AG09319 (cell line): ENCODE measurements around the gene UQCRQ.
A peak's percentile ranks its signal among the peaks of the same experiment; 100 is the strongest.

Experiments used
- DNase-seq: peaks from one replicate; pipeline ENCODE4 v3.0.0-alpha.2; 2010; ENCODE audit warnings: low read depth; ENCODE audit errors: extremely low read depth
- CTCF ChIP-seq: IDR thresholded peaks from 2 replicates; pipeline ENCODE4 v1.5.1; 2011; ENCODE audit warnings: low read depth, mild to moderate bottlenecking, inconsistent platforms, low read length, moderate library complexity

Gene UQCRQ

GRCh38 chr5:132836852-132837251, 29.6 kb upstream of the UQCRQ start:
- TF ChIP-seq CTCF: no peak
- DNase-seq: no peak

- DNase-seq: no peak
- TF ChIP-seq CTCF: no peak
Measured at GRCh38 chr5:132837868-132838267, 28.6 kb upstream of the UQCRQ start.

GRCh38 chr5:132838516-132839282, 27.7 kb upstream of the UQCRQ start:
- no peak for DNase-seq
- TF ChIP-seq CTCF: no peak

GRCh38 chr5:132839426-132840301, 26.8 kb upstream of the UQCRQ start:
- no peak for DNase-seq
- TF ChIP-seq CTCF: no peak

- no peak for DNase-seq
- TF ChIP-seq CTCF: no peak
Measured at GRCh38 chr5:132840313-132840712, 26.1 kb upstream of the UQCRQ start.

- no peak for TF ChIP-seq CTCF
- no peak for DNase-seq
Measured at GRCh38 chr5:132840896-132841295, 25.5 kb upstream of the UQCRQ start.

GRCh38 chr5:132841305-132841704, 25.1 kb upstream of the UQCRQ start:
- TF ChIP-seq CTCF: no peak
- peak; percentile 20 for DNase-seq
